ENCODE measurements around the gene HS6ST3.

DNA sequence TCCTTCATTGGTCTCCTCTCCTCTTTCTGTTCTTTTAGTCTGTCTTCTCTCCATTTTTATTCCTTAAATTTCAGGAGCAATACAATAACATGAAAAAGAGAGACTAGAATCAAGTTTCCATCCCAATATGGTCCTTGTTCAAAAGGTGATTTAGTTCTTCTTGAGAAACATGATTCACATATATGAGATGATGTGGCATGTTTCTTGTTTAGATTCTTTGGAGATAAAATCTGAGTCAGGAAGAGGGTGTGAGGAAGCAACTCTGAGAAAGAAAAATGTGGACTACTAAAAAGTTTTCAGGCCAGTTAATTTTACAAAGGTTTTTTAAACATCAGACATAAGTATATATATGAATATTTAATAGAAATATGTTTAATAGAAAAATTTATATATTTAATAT, 673.0 kb downstream of the HS6ST3 start:
- TF ChIP-seq, protein P1, sequence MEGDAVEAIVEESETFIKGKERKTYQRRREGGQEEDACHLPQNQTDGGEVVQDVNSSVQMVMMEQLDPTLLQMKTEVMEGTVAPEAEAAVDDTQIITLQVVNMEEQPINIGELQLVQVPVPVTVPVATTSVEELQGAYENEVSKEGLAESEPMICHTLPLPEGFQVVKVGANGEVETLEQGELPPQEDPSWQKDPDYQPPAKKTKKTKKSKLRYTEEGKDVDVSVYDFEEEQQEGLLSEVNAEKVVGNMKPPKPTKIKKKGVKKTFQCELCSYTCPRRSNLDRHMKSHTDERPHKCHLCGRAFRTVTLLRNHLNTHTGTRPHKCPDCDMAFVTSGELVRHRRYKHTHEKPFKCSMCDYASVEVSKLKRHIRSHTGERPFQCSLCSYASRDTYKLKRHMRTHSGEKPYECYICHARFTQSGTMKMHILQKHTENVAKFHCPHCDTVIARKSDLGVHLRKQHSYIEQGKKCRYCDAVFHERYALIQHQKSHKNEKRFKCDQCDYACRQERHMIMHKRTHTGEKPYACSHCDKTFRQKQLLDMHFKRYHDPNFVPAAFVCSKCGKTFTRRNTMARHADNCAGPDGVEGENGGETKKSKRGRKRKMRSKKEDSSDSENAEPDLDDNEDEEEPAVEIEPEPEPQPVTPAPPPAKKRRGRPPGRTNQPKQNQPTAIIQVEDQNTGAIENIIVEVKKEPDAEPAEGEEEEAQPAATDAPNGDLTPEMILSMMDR (IDR thresholded peaks at IDR 0.05): no peak
- TF ChIP-seq JUN (CRISPR knock-in tag; IDR thresholded peaks at IDR 0.05): no peak
- no peak for TF ChIP-seq CREB1 (CRISPR knock-in tag; IDR thresholded peaks at IDR 0.05)
- TF ChIP-seq ATF1 (CRISPR knock-in tag; IDR thresholded peaks at IDR 0.05): no peak
- TF ChIP-seq, protein P2, sequence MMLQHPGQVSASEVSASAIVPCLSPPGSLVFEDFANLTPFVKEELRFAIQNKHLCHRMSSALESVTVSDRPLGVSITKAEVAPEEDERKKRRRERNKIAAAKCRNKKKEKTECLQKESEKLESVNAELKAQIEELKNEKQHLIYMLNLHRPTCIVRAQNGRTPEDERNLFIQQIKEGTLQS (CRISPR knock-in tag; conservative IDR thresholded peaks at IDR 0.05): no peak
- TF ChIP-seq, protein P3, sequence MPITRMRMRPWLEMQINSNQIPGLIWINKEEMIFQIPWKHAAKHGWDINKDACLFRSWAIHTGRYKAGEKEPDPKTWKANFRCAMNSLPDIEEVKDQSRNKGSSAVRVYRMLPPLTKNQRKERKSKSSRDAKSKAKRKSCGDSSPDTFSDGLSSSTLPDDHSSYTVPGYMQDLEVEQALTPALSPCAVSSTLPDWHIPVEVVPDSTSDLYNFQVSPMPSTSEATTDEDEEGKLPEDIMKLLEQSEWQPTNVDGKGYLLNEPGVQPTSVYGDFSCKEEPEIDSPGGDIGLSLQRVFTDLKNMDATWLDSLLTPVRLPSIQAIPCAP (CRISPR knock-in tag; IDR thresholded peaks at IDR 0.05): no peak
- no peak for TF ChIP-seq RELA (CRISPR knock-in tag; IDR thresholded peaks at IDR 0.05; ENCODE audit: borderline replicate concordance)
- TF ChIP-seq, protein P4, sequence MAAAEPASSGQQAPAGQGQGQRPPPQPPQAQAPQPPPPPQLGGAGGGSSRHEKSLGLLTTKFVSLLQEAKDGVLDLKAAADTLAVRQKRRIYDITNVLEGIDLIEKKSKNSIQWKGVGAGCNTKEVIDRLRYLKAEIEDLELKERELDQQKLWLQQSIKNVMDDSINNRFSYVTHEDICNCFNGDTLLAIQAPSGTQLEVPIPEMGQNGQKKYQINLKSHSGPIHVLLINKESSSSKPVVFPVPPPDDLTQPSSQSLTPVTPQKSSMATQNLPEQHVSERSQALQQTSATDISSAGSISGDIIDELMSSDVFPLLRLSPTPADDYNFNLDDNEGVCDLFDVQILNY (CRISPR knock-in tag; IDR thresholded peaks at IDR 0.05): no peak
- TF ChIP-seq NR3C1 (CRISPR knock-in tag; conservative IDR thresholded peaks at IDR 0.05; ENCODE audit: low read depth): no peak
- TF ChIP-seq, protein P5, sequence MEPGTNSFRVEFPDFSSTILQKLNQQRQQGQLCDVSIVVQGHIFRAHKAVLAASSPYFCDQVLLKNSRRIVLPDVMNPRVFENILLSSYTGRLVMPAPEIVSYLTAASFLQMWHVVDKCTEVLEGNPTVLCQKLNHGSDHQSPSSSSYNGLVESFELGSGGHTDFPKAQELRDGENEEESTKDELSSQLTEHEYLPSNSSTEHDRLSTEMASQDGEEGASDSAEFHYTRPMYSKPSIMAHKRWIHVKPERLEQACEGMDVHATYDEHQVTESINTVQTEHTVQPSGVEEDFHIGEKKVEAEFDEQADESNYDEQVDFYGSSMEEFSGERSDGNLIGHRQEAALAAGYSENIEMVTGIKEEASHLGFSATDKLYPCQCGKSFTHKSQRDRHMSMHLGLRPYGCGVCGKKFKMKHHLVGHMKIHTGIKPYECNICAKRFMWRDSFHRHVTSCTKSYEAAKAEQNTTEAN (CRISPR knock-in tag; IDR thresholded peaks at IDR 0.05): no peak
- TF ChIP-seq KAT7 (CRISPR knock-in tag; IDR thresholded peaks at IDR 0.05; ENCODE audit: borderline replicate concordance): no peak
- TF ChIP-seq, protein P6, sequence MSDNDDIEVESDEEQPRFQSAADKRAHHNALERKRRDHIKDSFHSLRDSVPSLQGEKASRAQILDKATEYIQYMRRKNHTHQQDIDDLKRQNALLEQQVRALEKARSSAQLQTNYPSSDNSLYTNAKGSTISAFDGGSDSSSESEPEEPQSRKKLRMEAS (CRISPR knock-in tag; IDR thresholded peaks at IDR 0.05): no peak
- TF ChIP-seq ZBTB21 (CRISPR knock-in tag; IDR thresholded peaks at IDR 0.05; ENCODE audit: borderline replicate concordance): no peak

Data from WTC11 (cell line).